ENCODE data around the gene ZHX3.

Gene ZHX3

GRCh38 chr20:41358230-41358629 lies 40.7 kb upstream of the ZHX3 start:
- Histone ChIP-seq H3K36me3 (ENCODE audit: insufficient read depth) (no peaks in the 10 kb centered on the region), H3K27ac (no peak overlapping the region), H3K4me1 (ENCODE audit: low read depth, poor library complexity, severe bottlenecking) (no peaks in the 10 kb centered on the region), H3K4me3 (IDR thresholded peaks at IDR 0.05; ENCODE audit: insufficient read depth, low read depth, low read length) (no peak overlapping the region), H3K4me2 (no peak overlapping the region), H2AFZ (ENCODE audit: low read depth) (no peak overlapping the region), H3K9ac (no peak overlapping the region), H4K20me1 (ENCODE audit: insufficient read depth) (no peaks in the 10 kb centered on the region), H3K79me2 (ENCODE audit: insufficient read depth, low read depth) (no peaks in the 10 kb centered on the region), H3K27me3 (ENCODE audit: insufficient read depth, low read depth) (no peaks in the 10 kb centered on the region)
- TF ChIP-seq, protein P1, sequence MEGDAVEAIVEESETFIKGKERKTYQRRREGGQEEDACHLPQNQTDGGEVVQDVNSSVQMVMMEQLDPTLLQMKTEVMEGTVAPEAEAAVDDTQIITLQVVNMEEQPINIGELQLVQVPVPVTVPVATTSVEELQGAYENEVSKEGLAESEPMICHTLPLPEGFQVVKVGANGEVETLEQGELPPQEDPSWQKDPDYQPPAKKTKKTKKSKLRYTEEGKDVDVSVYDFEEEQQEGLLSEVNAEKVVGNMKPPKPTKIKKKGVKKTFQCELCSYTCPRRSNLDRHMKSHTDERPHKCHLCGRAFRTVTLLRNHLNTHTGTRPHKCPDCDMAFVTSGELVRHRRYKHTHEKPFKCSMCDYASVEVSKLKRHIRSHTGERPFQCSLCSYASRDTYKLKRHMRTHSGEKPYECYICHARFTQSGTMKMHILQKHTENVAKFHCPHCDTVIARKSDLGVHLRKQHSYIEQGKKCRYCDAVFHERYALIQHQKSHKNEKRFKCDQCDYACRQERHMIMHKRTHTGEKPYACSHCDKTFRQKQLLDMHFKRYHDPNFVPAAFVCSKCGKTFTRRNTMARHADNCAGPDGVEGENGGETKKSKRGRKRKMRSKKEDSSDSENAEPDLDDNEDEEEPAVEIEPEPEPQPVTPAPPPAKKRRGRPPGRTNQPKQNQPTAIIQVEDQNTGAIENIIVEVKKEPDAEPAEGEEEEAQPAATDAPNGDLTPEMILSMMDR (conservative IDR thresholded peaks at IDR 0.05; ENCODE audit: low read depth, low read length) = no peak

DNA sequence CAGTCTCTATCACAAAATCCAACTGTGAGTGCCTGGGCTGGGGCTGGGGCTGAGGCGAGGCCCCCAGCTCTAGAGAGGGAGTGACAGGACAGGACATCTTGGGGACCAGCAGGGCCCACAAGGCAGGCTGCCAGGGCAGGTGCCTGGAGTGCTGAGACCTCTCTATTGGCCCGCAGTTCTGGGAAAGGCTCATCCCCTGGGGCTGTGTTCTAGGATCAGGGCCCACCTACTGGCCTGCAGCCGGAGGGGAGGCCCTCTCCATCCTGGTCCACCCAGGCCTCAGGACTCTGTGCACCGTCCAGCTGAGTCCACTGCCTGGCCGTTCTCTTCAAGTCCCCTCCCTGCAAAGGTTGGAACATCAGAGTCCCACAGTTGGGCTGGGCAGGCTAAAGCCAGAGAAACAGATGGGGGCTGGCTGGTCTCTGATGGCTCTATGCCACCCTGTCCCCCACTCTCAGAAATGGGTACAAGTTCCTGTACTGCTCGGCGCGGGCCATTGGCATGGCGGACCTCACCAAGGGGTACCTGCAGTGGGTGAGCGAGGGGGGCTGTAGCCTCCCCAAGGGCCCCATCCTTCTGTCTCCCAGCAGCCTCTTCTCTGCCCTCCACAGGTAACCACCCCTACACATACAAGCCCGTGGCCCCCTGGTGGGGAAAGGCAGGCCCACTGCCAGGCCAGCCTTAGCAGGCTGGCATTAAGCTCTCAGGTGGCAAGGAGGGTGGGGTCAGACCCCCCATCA lies 40.1 kb upstream of the ZHX3 start:
- no peak overlapping the region for H3K9ac ChIP-seq

DNA sequence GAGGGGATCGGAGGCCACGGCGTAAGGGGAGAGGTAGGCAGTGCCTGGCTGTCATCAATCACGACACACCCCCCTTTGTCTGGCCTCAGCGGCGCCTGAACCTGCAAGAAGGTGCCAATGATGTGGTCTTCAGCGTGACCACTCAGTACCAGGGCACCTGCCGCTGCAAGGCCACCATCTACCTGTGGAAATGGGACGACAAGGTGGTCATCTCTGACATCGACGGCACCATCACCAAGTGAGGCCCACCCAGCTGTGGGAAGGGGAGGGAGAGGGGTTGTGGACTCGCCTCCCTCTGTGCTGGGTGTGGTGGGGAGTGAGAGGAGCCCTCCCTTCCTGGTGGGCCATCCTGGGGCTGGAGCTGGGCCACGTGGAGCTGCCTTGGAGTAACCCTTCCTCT lies 39.4 kb upstream of the ZHX3 start:
- TF ChIP-seq, protein P1 (conservative IDR thresholded peaks at IDR 0.05; ENCODE audit: low read depth, low read length) = no peak
- Histone ChIP-seq H3K9ac (no peak overlapping the region), H3K27ac (no peak overlapping the region), H3K4me1 (ENCODE audit: low read depth, poor library complexity, severe bottlenecking) (no peaks in the 10 kb centered on the region), H4K20me1 (ENCODE audit: insufficient read depth) (no peaks in the 10 kb centered on the region), H3K36me3 (ENCODE audit: insufficient read depth) (no peaks in the 10 kb centered on the region), H2AFZ (ENCODE audit: low read depth) (no peak overlapping the region), H3K27me3 (ENCODE audit: insufficient read depth, low read depth) (no peaks in the 10 kb centered on the region), H3K4me2 (no peak overlapping the region), H3K79me2 (ENCODE audit: insufficient read depth, low read depth) (no peaks in the 10 kb centered on the region), H3K4me3 (IDR thresholded peaks at IDR 0.05; ENCODE audit: insufficient read depth, low read depth, low read length) (no peak overlapping the region)

More for the DNA sequence above, 40.1 kb upstream of the ZHX3 start:
- H3K79me2 ChIP-seq (ENCODE audit: insufficient read depth, low read depth) = no peaks in the 10 kb centered on the region
- H3K27me3 ChIP-seq (ENCODE audit: insufficient read depth, low read depth) = no peaks in the 10 kb centered on the region
- H3K4me3 ChIP-seq (IDR thresholded peaks at IDR 0.05; ENCODE audit: insufficient read depth, low read depth, low read length) = no peak overlapping the region
- TF ChIP-seq, protein P1 (conservative IDR thresholded peaks at IDR 0.05; ENCODE audit: low read depth, low read length) = no peak
- H3K36me3 ChIP-seq (ENCODE audit: insufficient read depth) = no peaks in the 10 kb centered on the region
- no peak overlapping the region for H3K4me2 ChIP-seq
- no peak overlapping the region for H3K27ac ChIP-seq
- no peaks in the 10 kb centered on the region for H3K4me1 ChIP-seq (ENCODE audit: low read depth, poor library complexity, severe bottlenecking)
- no peak overlapping the region for H2AFZ ChIP-seq (ENCODE audit: low read depth)
- no peaks in the 10 kb centered on the region for H4K20me1 ChIP-seq (ENCODE audit: insufficient read depth)

DNA sequence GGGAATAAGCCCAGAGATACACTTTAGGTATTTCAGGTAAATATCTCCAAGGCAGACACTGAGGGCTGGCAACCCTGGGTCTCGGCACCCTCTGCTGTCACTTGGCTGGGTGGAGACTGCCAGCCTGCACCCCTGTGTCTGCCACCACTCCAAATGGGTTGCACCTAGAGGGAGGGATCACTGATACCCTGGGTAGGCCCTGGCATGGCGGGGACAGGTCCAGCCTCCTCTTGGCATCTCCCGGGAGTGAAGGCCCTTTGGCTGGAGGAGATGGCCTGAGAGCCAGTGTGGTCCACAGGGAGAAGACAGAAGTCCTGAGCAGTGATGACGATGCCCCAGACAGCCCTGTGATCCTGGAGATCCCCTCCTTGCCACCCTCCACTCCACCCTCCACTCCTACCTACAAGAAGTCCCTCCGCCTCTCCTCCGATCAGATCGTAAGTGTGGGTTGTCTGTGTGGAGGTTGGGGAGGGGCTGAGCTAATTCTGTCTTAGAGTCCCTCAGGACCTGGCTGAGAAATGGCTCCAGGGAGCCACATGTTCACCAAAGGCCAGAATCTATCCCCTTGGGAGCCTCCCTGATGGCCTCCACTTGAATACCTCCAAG lies 38.2 kb upstream of the ZHX3 start:
- H3K27me3 ChIP-seq (ENCODE audit: insufficient read depth, low read depth) = no peaks in the 10 kb centered on the region
- no peak overlapping the region for H3K27ac ChIP-seq
- H4K20me1 ChIP-seq (ENCODE audit: insufficient read depth) = no peaks in the 10 kb centered on the region
- no peak overlapping the region for H2AFZ ChIP-seq (ENCODE audit: low read depth)
- no peaks in the 10 kb centered on the region for H3K79me2 ChIP-seq (ENCODE audit: insufficient read depth, low read depth)
- H3K4me2 ChIP-seq = no peak overlapping the region
- no peaks in the 10 kb centered on the region for H3K4me1 ChIP-seq (ENCODE audit: low read depth, poor library complexity, severe bottlenecking)
- TF ChIP-seq, protein P1 (conservative IDR thresholded peaks at IDR 0.05; ENCODE audit: low read depth, low read length) = no peak
- no peak overlapping the region for H3K9ac ChIP-seq
- no peaks in the 10 kb centered on the region for H3K36me3 ChIP-seq (ENCODE audit: insufficient read depth)
- H3K4me3 ChIP-seq (IDR thresholded peaks at IDR 0.05; ENCODE audit: insufficient read depth, low read depth, low read length) = no peak overlapping the region
